Endodermal cell (in vitro differentiated cells): Measurements from ENCODE around the gene NLN. TPM values are rescaled to one million over a fixed set of nuclear protein-coding genes. Genes with fewer than 3 reads are reported as not detected.

Experiments used
- DNase-seq: peaks from one replicate; pipeline ENCODE4 v3.0.0-alpha.2; 2017
- H3K27ac ChIP-seq: 2 replicates; pipeline ENCODE4 v1.5.1; 2013; ENCODE audit warnings: mild to moderate bottlenecking, low read depth, low read length, moderate library complexity
- H3K27me3 ChIP-seq: 2 replicates; pipeline ENCODE4 v1.6.1; 2013; ENCODE audit warnings: mild to moderate bottlenecking, low read length, moderate library complexity; ENCODE audit not compliant: insufficient read depth, control insufficient read depth, poor library complexity, severe bottlenecking
- H3K36me3 ChIP-seq: 2 replicates; pipeline ENCODE4 v1.7.0; 2013; ENCODE audit warnings: mild to moderate bottlenecking, low read length, moderate library complexity; ENCODE audit not compliant: control insufficient read depth, insufficient read depth
- H3K4me1 ChIP-seq: one replicate; pipeline ENCODE4 v1.7.0; 2013; ENCODE audit warnings: low read length; ENCODE audit not compliant: control insufficient read depth, insufficient read depth
- H3K4me3 ChIP-seq: 2 replicates; pipeline ENCODE4 v1.5.1; 2013; ENCODE audit warnings: mild to moderate bottlenecking, low read length, moderate library complexity
- H3K9ac ChIP-seq: 2 replicates; pipeline ENCODE4 v1.6.1; 2013; ENCODE audit warnings: mild to moderate bottlenecking, low read length, moderate library complexity; ENCODE audit not compliant: poor library complexity, severe bottlenecking; ENCODE audit errors: extremely low read depth
- H3K9me3 ChIP-seq: 2 replicates; pipeline ENCODE4 v1.6.1; 2013; ENCODE audit warnings: mild to moderate bottlenecking, low read length, moderate library complexity; ENCODE audit not compliant: control insufficient read depth
- H3K27ac Mint-ChIP-seq: 2 replicates; pipeline ENCODE4 v1.8.0; 2020; ENCODE audit warnings: mixed read lengths
- H3K27me3 Mint-ChIP-seq: 2 replicates; pipeline ENCODE4 v1.8.0; 2021; ENCODE audit warnings: mild to moderate bottlenecking, mixed read lengths; ENCODE audit not compliant: insufficient read depth
- H3K36me3 Mint-ChIP-seq: 2 replicates; pipeline ENCODE4 v1.8.0; 2020; ENCODE audit warnings: low read depth, mixed read lengths
- H3K4me1 Mint-ChIP-seq: 2 replicates; pipeline ENCODE4 v1.8.0; 2020; ENCODE audit warnings: mixed read lengths
- H3K4me3 Mint-ChIP-seq: 2 replicates; pipeline ENCODE4 v1.8.0; 2020; ENCODE audit warnings: mild to moderate bottlenecking, moderate library complexity, mixed read lengths
- H3K9me3 Mint-ChIP-seq: 2 replicates; pipeline ENCODE4 v1.8.0; 2020; ENCODE audit warnings: mild to moderate bottlenecking, mixed read lengths
- CTCF ChIP-seq: fragments of 200-600 bp; sonication (generic); conservative IDR thresholded peaks from 2 replicates; pipeline ENCODE4 v1.5.0; 2021; ENCODE audit warnings: antibody characterized with exemption, mild to moderate bottlenecking
- WGBS, 2 experiments: methylation state at CpG; one replicate each; pipeline versions ENCODE4 v1.1.5 to v1.1.7; 2013; ENCODE audit warnings: missing lambda C conversion rate in 2 of 2, mixed read lengths in 1 of 2; ENCODE audit not compliant: insufficient coverage in 1 of 2, insufficient read length in 1 of 2; 5-methylcytosine and 5-hydroxymethylcytosine counted together
- total RNA-seq, 2 donors: library from RNA; stranded (reverse); fragmentation: NEBNext Ultra II Directional in 1 of 2; extraction: Animal tissue kit (Norgen Biotek cat#: 25700) in 1 of 2; gene quantifications; 2 replicates in 1 of 2; 3 replicates in 1 of 2; pipeline ENCODE4 v1.2.1, GENCODE V29; 2021

NLN gene
- total RNA-seq, 2 donors from 2014 or later = 110 to 136 TPM

- peaks cover 23% of the 10 kb centered on the region for H3K36me3 Mint-ChIP-seq
- Histone ChIP-seq H3K9me3 (no peaks in the 10 kb centered on the region), H3K27ac (no peak overlapping the region), H3K4me3 (no peak overlapping the region), H3K27me3 (peaks cover 4% of the 10 kb centered on the region), H3K9ac (no peak overlapping the region), H3K36me3 (peaks cover 15% of the 10 kb centered on the region), H3K4me1 (peaks cover 3% of the 10 kb centered on the region)
- no peaks in the 10 kb centered on the region for H3K4me1 Mint-ChIP-seq
- no peak overlapping the region for H3K27ac Mint-ChIP-seq
- no peak for TF ChIP-seq CTCF
- no peaks in the 10 kb centered on the region for H3K27me3 Mint-ChIP-seq
- no peak overlapping the region for H3K4me3 Mint-ChIP-seq
- 72 to 85% methylated on average over 4 of the region's 4 CpGs for WGBS, 2 experiments
- no peak for DNase-seq
- H3K9me3 Mint-ChIP-seq = no peaks in the 10 kb centered on the region
These were observed 26.1 kb upstream of the NLN start for GRCh38 chr5:65695896-65696295.

- Histone ChIP-seq H3K9me3 (no peaks in the 10 kb centered on the region), H3K4me1 (peaks cover 3% of the 10 kb centered on the region), H3K4me3 (no peak overlapping the region), H3K27me3 (peaks cover 4% of the 10 kb centered on the region), H3K27ac (no peak overlapping the region), H3K9ac (no peak overlapping the region), H3K36me3 (peaks cover 15% of the 10 kb centered on the region)
- no peak for DNase-seq
- no peak overlapping the region for H3K4me3 Mint-ChIP-seq
- no peak overlapping the region for H3K27ac Mint-ChIP-seq
- no peaks in the 10 kb centered on the region for H3K9me3 Mint-ChIP-seq
- H3K36me3 Mint-ChIP-seq = peaks cover 25% of the 10 kb centered on the region
- H3K4me1 Mint-ChIP-seq = no peaks in the 10 kb centered on the region
- H3K27me3 Mint-ChIP-seq = no peaks in the 10 kb centered on the region
- no peak for TF ChIP-seq CTCF
These were observed 25.1 kb upstream of the NLN start for GRCh38 chr5:65696892-65697291.

DNA sequence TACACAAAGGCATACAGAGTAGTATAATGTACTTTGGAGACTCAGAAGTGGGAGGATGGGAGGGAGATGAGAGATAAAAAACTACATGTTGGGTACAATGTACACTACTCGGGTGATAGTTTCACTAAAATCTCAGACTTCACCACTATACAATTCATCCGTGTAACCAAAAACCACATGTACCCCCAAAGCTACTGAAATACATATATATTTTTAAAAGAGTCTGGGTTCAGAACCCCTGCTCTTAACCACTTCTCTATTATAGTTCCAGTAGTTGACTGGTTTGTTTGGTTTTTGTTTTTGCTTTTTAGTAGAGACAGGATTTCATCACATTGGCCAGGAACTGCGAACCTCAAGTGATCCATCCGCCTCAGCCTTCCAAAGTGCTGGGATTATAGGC is 22.7 kb upstream of the NLN start:
- WGBS, 2 experiments = 93% methylated on average over 4 of the region's 4 CpGs; no CpG with 5 or more reads in 1 of the 2 experiments
- peaks cover 18% of the 10 kb centered on the region for H3K36me3 ChIP-seq
- H3K4me1 ChIP-seq = peaks cover 3% of the 10 kb centered on the region
- H3K27me3 Mint-ChIP-seq = no peaks in the 10 kb centered on the region
- H3K9me3 ChIP-seq = no peaks in the 10 kb centered on the region
- DNase-seq = no peak
- H3K9ac ChIP-seq = no peak overlapping the region
- H3K9me3 Mint-ChIP-seq = no peaks in the 10 kb centered on the region
- H3K36me3 Mint-ChIP-seq = peaks cover 27% of the 10 kb centered on the region
- H3K4me3 ChIP-seq = no peak overlapping the region
- no peak for TF ChIP-seq CTCF
- H3K27ac ChIP-seq = no peak overlapping the region
- H3K4me1 Mint-ChIP-seq = no peaks in the 10 kb centered on the region
- peaks cover 19% of the 10 kb centered on the region for H3K27me3 ChIP-seq
- no peak overlapping the region for H3K4me3 Mint-ChIP-seq
- no peak overlapping the region for H3K27ac Mint-ChIP-seq
